PC-3 (cell line): ENCODE results near the gene C1orf141.

Experiments
- CTCF ChIP-seq: fragments of 300-600 bp; sonication (generic); conservative IDR thresholded peaks from 2 replicates; pipeline ENCODE4 v1.5.1; 2017; ENCODE audit warnings: antibody characterized with exemption, low read depth, mild to moderate bottlenecking, low read length
- EZH2 ChIP-seq: fragments of 300-600 bp; sonication (generic); IDR thresholded peaks from one replicate; pipeline ENCODE4 v1.6.1; 2017; ENCODE audit warnings: antibody characterized with exemption, mild to moderate bottlenecking, low read length; ENCODE audit not compliant: unreplicated experiment

DNA sequence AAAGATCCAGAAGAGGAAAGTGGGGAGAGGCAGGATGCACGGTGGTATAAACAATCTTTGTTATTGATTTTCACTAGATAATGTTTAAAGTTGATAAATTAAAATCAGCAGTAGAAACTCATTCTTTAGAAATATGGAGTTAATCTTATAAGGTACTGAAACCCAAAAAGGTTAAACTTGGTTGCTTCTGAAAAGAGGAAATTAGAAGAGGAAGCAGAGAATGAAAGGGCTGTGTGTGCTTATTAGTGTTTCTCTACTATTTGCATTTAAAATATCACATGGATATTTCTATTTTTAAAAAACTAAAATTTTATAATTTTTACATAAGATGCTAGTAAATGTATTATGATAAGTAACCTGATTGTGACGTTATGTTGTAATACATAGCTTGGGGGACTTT is 24.4 kb downstream of the C1orf141 start:
- TF ChIP-seq EZH2 = no peak
- TF ChIP-seq CTCF = no peak
